ENCODE measurements around the gene RNF40. TPM values are rescaled to one million over a fixed set of nuclear protein-coding genes. Genes with fewer than 3 reads are reported as not detected.
A peak's percentile ranks its signal among the peaks of the same experiment; 100 is the strongest.

RNF40 gene
- polyA plus RNA-seq, 1 donor (not counting 4 experiments of a cell fraction or from before 2014, with no cell fraction given), result 52.7 TPM

DNA sequence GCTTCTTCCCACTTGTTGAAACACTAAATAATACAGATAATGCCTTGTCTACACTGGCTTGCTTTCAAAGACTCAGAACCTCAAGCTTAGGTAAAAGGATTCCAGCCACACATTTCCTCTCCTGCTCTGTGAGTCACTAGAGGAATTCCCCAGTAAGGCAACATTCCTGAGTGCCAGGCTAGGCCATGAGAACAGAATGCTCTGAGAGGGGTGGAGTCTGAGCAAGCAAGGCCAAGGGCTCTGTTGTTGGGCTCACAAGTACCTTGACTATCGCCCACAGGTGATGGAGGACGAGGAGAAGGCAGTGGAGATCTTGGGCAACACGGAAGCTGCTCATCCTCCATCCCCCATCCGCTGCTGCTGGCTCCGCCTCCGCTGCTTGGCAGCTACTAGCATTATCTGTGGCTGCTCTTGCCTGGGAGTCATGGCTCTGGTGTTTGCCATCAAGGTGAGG, 20.6 kb upstream of the RNF40 start:
- no peaks in the 10 kb centered on the region for H3K27me3 ChIP-seq (ENCODE audit: control insufficient read depth, extremely low read depth, insufficient read depth, low read length)
- H3K79me2 ChIP-seq (ENCODE audit: control insufficient read depth, insufficient read depth, low read length), result peaks cover 29% of the 10 kb centered on the region
- dilution Hi-C loops (cut with MboI; ENCODE audit: extremely low pct_ligation_motif_present, low sequenced_read_pairs), result no loop called here
- H4K20me1 ChIP-seq (ENCODE audit: control insufficient read depth, extremely low read depth, insufficient read depth, low read length), result peaks cover 4% of the 10 kb centered on the region
- H3K36me3 ChIP-seq (ENCODE audit: control insufficient read depth in 2 of 2, extremely low read depth in 1 of 2, insufficient read depth in 2 of 2, low read length in 2 of 2), result peaks cover 24 to 35% of the 10 kb centered on the region in 2 experiments
- TF ChIP-seq, protein P1, sequence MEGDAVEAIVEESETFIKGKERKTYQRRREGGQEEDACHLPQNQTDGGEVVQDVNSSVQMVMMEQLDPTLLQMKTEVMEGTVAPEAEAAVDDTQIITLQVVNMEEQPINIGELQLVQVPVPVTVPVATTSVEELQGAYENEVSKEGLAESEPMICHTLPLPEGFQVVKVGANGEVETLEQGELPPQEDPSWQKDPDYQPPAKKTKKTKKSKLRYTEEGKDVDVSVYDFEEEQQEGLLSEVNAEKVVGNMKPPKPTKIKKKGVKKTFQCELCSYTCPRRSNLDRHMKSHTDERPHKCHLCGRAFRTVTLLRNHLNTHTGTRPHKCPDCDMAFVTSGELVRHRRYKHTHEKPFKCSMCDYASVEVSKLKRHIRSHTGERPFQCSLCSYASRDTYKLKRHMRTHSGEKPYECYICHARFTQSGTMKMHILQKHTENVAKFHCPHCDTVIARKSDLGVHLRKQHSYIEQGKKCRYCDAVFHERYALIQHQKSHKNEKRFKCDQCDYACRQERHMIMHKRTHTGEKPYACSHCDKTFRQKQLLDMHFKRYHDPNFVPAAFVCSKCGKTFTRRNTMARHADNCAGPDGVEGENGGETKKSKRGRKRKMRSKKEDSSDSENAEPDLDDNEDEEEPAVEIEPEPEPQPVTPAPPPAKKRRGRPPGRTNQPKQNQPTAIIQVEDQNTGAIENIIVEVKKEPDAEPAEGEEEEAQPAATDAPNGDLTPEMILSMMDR (optimal IDR thresholded peaks at IDR 0.05 in 1 of 3, IDR thresholded peaks at IDR 0.05 in 1 of 3, conservative IDR thresholded peaks at IDR 0.05 in 1 of 3; ENCODE audit: extremely low read depth in 1 of 3, insufficient read depth in 2 of 3, low read length in 3 of 3), result peak in 1 of 3 experiments; percentile 13
- TF ChIP-seq EZH2 (IDR thresholded peaks at IDR 0.05; ENCODE audit: low read length), result no peak
- H3K4me1 ChIP-seq (ENCODE audit: control insufficient read depth, extremely low read depth, insufficient read depth, low read length), result peaks cover 25% of the 10 kb centered on the region
- H3K9ac ChIP-seq (ENCODE audit: control insufficient read depth, extremely low read depth, insufficient read depth, low read length), result peak overlapping the region; percentile 97
- DNase-seq (ENCODE audit: low read depth, low spot score) (peak; percentile 99), FAIRE-seq (peak; percentile 100)
- H3K27ac ChIP-seq (ENCODE audit: control insufficient read depth, insufficient read depth, low read length), result peak overlapping the region; percentile 100
- peak overlapping the region; percentile 60 to 95 (median 79) for H3K4me3 ChIP-seq (ENCODE audit: control insufficient read depth in 2 of 3, extremely low read depth in 1 of 3, insufficient read depth in 2 of 3, low read depth in 1 of 3, low read length in 3 of 3)
- no peaks in the 10 kb centered on the region for H3K9me1 ChIP-seq (ENCODE audit: control insufficient read depth, extremely low read depth, insufficient read depth, low read length)
- H2AFZ ChIP-seq (ENCODE audit: control insufficient read depth, low read length), result no peak overlapping the region
- H3K9me3 ChIP-seq (ENCODE audit: control insufficient read depth, low read depth, low read length), result no peaks in the 10 kb centered on the region
- H3K4me2 ChIP-seq (ENCODE audit: control insufficient read depth, extremely low read depth, insufficient read depth, low read depth, low read length), result peak overlapping the region; percentile 89

- FAIRE-seq, result no peak
- no peaks in the 10 kb centered on the region for H3K9me1 ChIP-seq (ENCODE audit: control insufficient read depth, extremely low read depth, insufficient read depth, low read length)
- no peak overlapping the region for H3K4me2 ChIP-seq (ENCODE audit: control insufficient read depth, extremely low read depth, insufficient read depth, low read depth, low read length)
- TF ChIP-seq, protein P1 (optimal IDR thresholded peaks at IDR 0.05 in 1 of 3, IDR thresholded peaks at IDR 0.05 in 1 of 3, conservative IDR thresholded peaks at IDR 0.05 in 1 of 3; ENCODE audit: extremely low read depth in 1 of 3, insufficient read depth in 2 of 3, low read length in 3 of 3), result no peak
- TF ChIP-seq EZH2 (IDR thresholded peaks at IDR 0.05; ENCODE audit: low read length), result no peak
- peaks cover 4% of the 10 kb centered on the region for H4K20me1 ChIP-seq (ENCODE audit: control insufficient read depth, extremely low read depth, insufficient read depth, low read length)
- dilution Hi-C loops (cut with MboI; ENCODE audit: extremely low pct_ligation_motif_present, low sequenced_read_pairs), result no loop called here
- peaks cover 38% of the 10 kb centered on the region for H3K4me1 ChIP-seq (ENCODE audit: control insufficient read depth, extremely low read depth, insufficient read depth, low read length)
- peaks cover 8 to 21% of the 10 kb centered on the region in 2 experiments for H3K36me3 ChIP-seq (ENCODE audit: control insufficient read depth in 2 of 2, extremely low read depth in 1 of 2, insufficient read depth in 2 of 2, low read length in 2 of 2)
- no peaks in the 10 kb centered on the region for H3K9me3 ChIP-seq (ENCODE audit: control insufficient read depth, low read depth, low read length)
- no peak for DNase-seq (ENCODE audit: low read depth, low spot score)
- H3K27me3 ChIP-seq (ENCODE audit: control insufficient read depth, extremely low read depth, insufficient read depth, low read length), result no peaks in the 10 kb centered on the region
- no peak overlapping the region for H3K27ac ChIP-seq (ENCODE audit: control insufficient read depth, insufficient read depth, low read length)
- no peak overlapping the region for H3K4me3 ChIP-seq (ENCODE audit: control insufficient read depth in 2 of 3, extremely low read depth in 1 of 3, insufficient read depth in 2 of 3, low read depth in 1 of 3, low read length in 3 of 3)
- peaks cover 30% of the 10 kb centered on the region for H3K79me2 ChIP-seq (ENCODE audit: control insufficient read depth, insufficient read depth, low read length)
- no peak overlapping the region for H2AFZ ChIP-seq (ENCODE audit: control insufficient read depth, low read length)
- H3K9ac ChIP-seq (ENCODE audit: control insufficient read depth, extremely low read depth, insufficient read depth, low read length), result no peak overlapping the region
Measured at GRCh38 chr16:30743716-30744115, 18.4 kb upstream of the RNF40 start.

Measured in keratinocyte (primary cell).